ENCODE measurements around the gene FAM156B.

DNA sequence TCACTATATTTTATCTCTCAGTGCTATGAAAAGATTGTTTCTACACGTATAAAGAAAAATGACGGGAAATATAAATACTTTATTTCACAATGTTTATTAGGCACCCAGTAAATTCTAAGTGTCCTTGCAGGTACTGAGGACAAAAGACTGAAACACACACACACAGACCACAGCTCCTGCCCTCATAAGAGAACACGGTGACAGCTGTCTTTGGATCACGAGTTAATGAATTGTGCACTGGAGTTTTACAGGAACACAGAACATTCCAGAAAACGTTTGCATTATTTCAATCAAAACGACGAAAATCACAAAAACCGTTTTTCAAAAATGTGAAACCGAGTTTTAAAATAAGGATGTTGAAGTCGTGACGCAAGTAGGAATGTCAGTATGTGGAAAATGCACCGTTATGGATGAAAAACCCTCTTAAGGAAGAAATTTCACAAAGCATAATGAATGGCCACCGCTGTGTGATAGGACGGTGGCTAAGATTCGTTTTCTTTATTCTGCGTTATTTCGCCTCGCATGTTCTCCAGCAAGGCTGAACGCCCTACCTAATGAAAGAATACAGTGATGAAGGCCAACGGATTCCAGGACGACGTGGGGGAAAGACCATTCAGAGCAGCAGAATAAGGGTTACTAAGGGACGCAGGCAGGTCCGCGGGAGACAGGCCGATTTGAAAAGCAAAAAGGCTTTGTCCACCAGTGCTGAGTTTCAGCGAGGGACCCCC, 37.0 kb downstream of the FAM156B start:
- TF ChIP-seq, protein P1, sequence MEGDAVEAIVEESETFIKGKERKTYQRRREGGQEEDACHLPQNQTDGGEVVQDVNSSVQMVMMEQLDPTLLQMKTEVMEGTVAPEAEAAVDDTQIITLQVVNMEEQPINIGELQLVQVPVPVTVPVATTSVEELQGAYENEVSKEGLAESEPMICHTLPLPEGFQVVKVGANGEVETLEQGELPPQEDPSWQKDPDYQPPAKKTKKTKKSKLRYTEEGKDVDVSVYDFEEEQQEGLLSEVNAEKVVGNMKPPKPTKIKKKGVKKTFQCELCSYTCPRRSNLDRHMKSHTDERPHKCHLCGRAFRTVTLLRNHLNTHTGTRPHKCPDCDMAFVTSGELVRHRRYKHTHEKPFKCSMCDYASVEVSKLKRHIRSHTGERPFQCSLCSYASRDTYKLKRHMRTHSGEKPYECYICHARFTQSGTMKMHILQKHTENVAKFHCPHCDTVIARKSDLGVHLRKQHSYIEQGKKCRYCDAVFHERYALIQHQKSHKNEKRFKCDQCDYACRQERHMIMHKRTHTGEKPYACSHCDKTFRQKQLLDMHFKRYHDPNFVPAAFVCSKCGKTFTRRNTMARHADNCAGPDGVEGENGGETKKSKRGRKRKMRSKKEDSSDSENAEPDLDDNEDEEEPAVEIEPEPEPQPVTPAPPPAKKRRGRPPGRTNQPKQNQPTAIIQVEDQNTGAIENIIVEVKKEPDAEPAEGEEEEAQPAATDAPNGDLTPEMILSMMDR (IDR thresholded peaks at IDR 0.05): no peak
- TF ChIP-seq POLR2A (IDR thresholded peaks at IDR 0.05): no peak

All from body of pancreas (tissue), 4 donors.